ENCODE data around the gene MCTP2. TPM values are rescaled to one million over a fixed set of nuclear protein-coding genes. Genes with fewer than 3 reads are reported as not detected.

Gene MCTP2
- total and polyA plus RNA-seq, 12 donors = 0.24 to 8.3 (median 0.89) TPM

DNA sequence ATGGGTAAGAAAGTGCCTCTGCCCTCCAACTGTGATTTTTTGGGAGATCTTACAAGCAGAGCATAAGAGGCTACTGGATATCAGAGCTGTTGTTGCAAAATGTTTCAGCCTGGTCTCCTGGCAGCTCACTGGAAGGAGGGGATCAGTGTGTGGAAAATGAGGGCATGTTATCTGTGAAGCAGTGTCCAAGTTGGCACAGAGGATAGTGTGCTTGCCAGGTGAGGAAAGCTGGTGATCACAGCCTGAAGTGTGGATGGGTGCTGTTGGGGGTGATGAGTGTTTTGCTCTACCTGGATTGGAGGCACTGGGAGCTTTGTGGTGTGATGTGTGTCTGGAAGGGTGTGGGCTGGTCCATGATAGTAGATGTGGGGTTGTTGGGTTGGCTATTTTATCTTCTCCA lies 69.3 kb downstream of the MCTP2 start:
- H3K4me3 ChIP-seq = no peak overlapping the region
- peak in 1 of 2 donors; percentile 51 for DNase-seq
- no peaks in the 10 kb centered on the region for H3K36me3 ChIP-seq
- intact Hi-C loops (cut with DNase I) = loop anchor here in 1 of 10 donors (5.0 kb wide), 1 partner anchor 48 kb away; no protein-coding TSS in a partner anchor
- no peaks in the 10 kb centered on the region for H3K9me3 ChIP-seq
- peaks cover 0 to 9% (median 0%) of the 10 kb centered on the region in 7 donors for H3K27me3 ChIP-seq
- no peak overlapping the region for H3K27ac ChIP-seq
- TF ChIP-seq, protein P1, sequence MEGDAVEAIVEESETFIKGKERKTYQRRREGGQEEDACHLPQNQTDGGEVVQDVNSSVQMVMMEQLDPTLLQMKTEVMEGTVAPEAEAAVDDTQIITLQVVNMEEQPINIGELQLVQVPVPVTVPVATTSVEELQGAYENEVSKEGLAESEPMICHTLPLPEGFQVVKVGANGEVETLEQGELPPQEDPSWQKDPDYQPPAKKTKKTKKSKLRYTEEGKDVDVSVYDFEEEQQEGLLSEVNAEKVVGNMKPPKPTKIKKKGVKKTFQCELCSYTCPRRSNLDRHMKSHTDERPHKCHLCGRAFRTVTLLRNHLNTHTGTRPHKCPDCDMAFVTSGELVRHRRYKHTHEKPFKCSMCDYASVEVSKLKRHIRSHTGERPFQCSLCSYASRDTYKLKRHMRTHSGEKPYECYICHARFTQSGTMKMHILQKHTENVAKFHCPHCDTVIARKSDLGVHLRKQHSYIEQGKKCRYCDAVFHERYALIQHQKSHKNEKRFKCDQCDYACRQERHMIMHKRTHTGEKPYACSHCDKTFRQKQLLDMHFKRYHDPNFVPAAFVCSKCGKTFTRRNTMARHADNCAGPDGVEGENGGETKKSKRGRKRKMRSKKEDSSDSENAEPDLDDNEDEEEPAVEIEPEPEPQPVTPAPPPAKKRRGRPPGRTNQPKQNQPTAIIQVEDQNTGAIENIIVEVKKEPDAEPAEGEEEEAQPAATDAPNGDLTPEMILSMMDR (IDR thresholded peaks at IDR 0.05) = no peak
- ATAC-seq = peak; percentile 73 to 99 (median 94)
- H3K4me1 ChIP-seq = peaks cover 0 to 42% (median 0%) of the 10 kb centered on the region in 9 donors

DNA sequence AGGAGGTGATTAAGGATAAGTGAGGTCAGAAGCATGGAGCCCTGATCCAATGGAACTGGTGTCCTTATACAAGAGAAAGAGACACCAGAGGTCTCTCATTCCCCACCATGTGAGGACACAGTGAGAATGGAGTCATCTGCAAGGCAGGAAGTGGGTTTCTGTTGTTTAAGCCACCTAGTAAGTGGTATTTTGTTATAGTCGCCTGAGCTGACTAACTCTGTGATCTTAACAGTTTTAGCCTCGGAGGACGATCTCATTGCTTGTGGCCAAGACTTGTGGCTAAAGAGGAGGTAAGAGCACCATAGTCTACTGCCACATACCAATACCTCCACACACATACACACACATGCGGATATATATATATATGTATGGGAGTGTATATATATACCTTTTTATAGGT lies 73.8 kb downstream of the MCTP2 start:
- no peak for DNase-seq
- Histone ChIP-seq H3K9me3 (no peaks in the 10 kb centered on the region), H3K4me3 (no peak overlapping the region), H3K27me3 (peaks cover 0 to 4% (median 0%) of the 10 kb centered on the region in 7 donors), H3K27ac (peak overlapping the region in 1 of 10 donors; percentile 21), H3K4me1 (peaks cover 0 to 32% (median 0%) of the 10 kb centered on the region in 9 donors), H3K36me3 (no peaks in the 10 kb centered on the region)
- TF ChIP-seq, protein P1 (IDR thresholded peaks at IDR 0.05) = no peak
- 90 to 92% methylated on average over 4 of the region's 4 CpGs for WGBS, 2 donors
- intact Hi-C loops (cut with DNase I) = no loop called here
- no peak for ATAC-seq

DNA sequence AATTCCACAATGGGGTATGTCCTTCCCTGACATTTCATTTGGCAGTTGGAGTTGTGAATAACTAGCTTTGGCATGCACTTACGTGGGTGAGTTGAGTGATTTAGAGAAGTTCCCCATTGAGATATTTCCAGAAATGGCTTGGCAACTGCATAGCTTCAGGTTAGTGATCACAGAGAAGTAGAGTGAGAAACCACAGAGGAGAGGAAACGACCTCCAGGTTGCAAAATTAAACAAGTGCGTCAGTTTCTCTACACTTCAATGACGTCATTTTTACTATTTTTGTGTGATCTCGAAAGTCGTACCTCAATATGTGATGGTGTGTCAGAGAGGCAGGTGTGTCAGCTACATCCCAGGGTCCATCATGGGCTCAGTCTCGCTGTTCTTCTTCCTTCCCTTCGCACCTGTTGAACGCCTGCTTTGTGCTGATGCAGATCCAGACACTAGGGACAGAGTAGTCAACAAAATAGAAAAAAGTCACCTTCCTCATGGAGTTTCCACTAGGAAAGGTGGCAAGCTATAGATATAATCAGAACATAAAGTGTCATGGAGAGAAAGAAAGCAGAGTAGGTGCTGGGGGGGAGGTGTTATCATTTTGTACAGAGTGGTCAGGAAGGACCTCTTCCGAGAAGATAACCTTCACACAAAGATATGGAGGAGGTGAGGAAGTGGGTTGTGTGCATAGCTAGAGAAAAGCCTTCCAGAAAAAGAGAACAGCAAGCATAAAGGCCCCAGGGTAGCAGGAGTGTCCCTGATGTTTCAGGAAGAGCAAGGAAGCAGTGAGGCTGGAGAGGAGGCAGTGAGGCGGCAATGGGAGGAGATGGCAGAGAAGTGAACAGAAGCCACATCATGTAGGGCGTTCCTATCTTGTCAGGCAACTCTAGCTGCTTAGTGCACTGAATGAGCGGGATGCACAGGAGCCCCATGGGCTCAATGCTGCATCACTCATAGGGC lies 75.6 kb downstream of the MCTP2 start:
- intact Hi-C loops (cut with DNase I) = no loop called here
- peaks cover 0 to 11% (median 4%) of the 10 kb centered on the region in 7 donors for H3K27me3 ChIP-seq
- peaks cover 0 to 26% (median 0%) of the 10 kb centered on the region in 9 donors for H3K4me1 ChIP-seq
- H3K4me3 ChIP-seq = no peak overlapping the region
- WGBS, 2 donors = 61 to 64% methylated on average over 13 of the region's 13 CpGs
- H3K36me3 ChIP-seq = no peaks in the 10 kb centered on the region
- peak overlapping the region in 1 of 10 donors; percentile 64 for H3K27ac ChIP-seq
- TF ChIP-seq, protein P1 (IDR thresholded peaks at IDR 0.05) = no peak
- no peaks in the 10 kb centered on the region for H3K9me3 ChIP-seq
- DNase-seq (no peak), ATAC-seq (peak in 1 of 8 donors; percentile 45)

DNA sequence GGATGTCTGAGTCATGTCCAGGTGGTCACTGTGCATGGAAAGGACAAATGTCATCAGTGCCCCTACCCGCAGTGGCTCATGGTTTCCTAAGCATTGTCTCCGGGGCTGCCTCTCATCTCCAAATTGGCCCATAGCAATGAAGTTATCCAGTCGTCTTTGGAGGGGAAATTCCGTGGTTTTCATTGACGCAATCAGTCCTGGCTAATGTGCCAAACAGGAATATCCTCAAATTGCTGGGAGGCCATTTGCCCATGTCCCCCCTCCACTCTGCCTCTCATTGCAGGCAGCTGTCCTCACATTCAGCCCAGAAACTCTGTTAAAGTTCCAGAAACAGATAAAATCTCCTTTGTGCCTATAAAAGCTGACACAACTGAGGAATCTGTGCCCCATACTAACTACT lies 81.6 kb downstream of the MCTP2 start:
- TF ChIP-seq, protein P1 (IDR thresholded peaks at IDR 0.05) = no peak
- H3K27me3 ChIP-seq = peaks cover 0 to 11% (median 4%) of the 10 kb centered on the region in 7 donors
- DNase-seq = no peak
- intact Hi-C loops (cut with DNase I) = loop anchor here in 1 of 10 donors (10.0 kb wide), 1 partner anchor 68 kb away; no protein-coding TSS in a partner anchor
- H3K27ac ChIP-seq = no peak overlapping the region
- H3K4me3 ChIP-seq = no peak overlapping the region
- no peaks in the 10 kb centered on the region for H3K4me1 ChIP-seq
- H3K36me3 ChIP-seq = peaks cover 0 to 10% (median 0%) of the 10 kb centered on the region in 9 donors
- 83 to 86% methylated on average over 5 of the region's 5 CpGs for WGBS, 2 donors
- peaks cover 0 to 7% (median 0%) of the 10 kb centered on the region in 11 donors for H3K9me3 ChIP-seq
- ATAC-seq = no peak

All from heart right ventricle (tissue), 16 donors.